Breast epithelium (tissue), 3 donors: ENCODE measurements around the gene ENG.

ENCODE experiments used
- POLR2A ChIP-seq: fragments of 450-650 bp; IDR thresholded peaks from one replicate; pipeline ENCODE4 v1.6.1; 2016; ENCODE audit warnings: antibody characterized with exemption, mild to moderate bottlenecking, moderate library complexity
- TF ChIP-seq, protein P1 (sequence below), 3 donors: fragments of 450-650 bp; IDR thresholded peaks; one replicate each; pipeline ENCODE4 v1.5.1; 2016 to 2017; ENCODE audit warnings: antibody characterized with exemption in 3 of 3, mild to moderate bottlenecking in 3 of 3, moderate library complexity in 3 of 3

DNA sequence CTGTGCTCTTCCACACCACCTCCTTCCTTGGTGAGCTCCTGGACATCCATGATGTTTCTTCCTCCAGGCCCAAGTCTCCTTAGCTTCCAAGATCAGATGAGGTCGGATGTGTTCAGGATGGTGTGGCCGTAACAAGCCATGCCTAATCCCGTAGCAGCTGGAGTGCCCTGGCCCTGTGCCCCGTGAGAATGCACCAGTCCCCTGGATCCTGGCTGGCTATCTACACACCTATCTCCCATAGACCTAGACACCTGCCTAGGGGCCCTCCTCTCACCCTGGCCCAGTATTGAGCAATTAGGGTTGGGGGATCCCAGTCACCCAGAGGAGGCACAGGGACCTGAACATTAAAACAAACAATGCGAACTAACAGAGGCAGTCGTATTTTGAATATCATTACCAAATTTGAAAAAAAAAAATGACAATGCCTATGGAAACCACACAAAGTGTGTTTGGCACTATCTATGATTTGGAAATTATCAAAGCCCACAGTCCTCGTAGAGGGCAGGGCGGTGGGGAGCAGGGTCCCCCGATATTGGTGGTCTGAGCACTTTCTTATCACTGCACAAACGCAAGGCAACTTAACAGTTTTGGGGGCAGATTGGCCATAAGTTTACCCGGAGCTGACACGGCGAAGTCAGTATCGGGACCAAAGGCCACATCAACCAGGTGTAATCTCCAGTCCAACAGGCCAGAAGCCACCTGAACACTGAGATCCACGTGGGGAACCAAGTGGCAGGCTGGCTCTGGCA, 13.2 kb downstream of the ENG start:
- TF ChIP-seq POLR2A, result no peak
- TF ChIP-seq, protein P1, sequence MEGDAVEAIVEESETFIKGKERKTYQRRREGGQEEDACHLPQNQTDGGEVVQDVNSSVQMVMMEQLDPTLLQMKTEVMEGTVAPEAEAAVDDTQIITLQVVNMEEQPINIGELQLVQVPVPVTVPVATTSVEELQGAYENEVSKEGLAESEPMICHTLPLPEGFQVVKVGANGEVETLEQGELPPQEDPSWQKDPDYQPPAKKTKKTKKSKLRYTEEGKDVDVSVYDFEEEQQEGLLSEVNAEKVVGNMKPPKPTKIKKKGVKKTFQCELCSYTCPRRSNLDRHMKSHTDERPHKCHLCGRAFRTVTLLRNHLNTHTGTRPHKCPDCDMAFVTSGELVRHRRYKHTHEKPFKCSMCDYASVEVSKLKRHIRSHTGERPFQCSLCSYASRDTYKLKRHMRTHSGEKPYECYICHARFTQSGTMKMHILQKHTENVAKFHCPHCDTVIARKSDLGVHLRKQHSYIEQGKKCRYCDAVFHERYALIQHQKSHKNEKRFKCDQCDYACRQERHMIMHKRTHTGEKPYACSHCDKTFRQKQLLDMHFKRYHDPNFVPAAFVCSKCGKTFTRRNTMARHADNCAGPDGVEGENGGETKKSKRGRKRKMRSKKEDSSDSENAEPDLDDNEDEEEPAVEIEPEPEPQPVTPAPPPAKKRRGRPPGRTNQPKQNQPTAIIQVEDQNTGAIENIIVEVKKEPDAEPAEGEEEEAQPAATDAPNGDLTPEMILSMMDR (IDR thresholded peaks at IDR 0.05), result no peak
